Transverse colon (tissue), 3 donors: ENCODE results near the gene PDCL2.
"Not testable (repeated sequence)": the region's sequence is repeated elsewhere in the genome, so short reads cannot be mapped to it uniquely, and the experiment has no call there.

Experiments
- EP300 ChIP-seq: sonication (generic); formaldehyde crosslinking; IDR thresholded peaks from one replicate; pipeline ENCODE4 v1.6.1; 2017; ENCODE audit warnings: antibody characterized with exemption, low read depth
- TF ChIP-seq, protein P1 (sequence below), 5 experiments: fragments of 200-600 bp in 3 of 5; fragments of 450-650 bp in 2 of 5; sonication (generic) in 3 of 5; IDR thresholded peaks; 1 replicate in 2 of 5; 2 replicates in 3 of 5; pipeline ENCODE4 v1.5.1; 2016 to 2017; ENCODE audit warnings: antibody characterized with exemption in 5 of 5, inconsistent platforms in 3 of 5, mild to moderate bottlenecking in 2 of 5, moderate library complexity in 1 of 5

DNA sequence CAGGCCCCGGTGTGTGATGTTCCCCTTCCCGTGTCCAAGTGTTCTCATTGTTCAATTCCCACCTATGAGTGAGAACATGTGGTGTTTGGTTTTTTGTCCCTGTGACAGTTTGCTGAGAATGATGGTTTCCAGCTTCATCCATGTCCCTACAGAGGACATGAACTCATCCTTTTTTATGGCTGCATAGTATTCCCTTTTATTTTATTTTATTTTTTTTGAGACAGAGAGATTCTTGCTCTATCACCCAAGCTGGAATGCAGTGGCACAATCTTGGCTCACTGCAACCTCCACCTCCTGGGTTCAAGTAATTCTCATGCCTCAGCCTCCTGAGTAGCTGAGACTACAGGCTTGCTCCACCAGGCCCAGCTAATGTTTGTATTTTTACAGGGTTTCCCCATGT lies 9.3 kb downstream of the PDCL2 start:
- TF ChIP-seq, protein P1, sequence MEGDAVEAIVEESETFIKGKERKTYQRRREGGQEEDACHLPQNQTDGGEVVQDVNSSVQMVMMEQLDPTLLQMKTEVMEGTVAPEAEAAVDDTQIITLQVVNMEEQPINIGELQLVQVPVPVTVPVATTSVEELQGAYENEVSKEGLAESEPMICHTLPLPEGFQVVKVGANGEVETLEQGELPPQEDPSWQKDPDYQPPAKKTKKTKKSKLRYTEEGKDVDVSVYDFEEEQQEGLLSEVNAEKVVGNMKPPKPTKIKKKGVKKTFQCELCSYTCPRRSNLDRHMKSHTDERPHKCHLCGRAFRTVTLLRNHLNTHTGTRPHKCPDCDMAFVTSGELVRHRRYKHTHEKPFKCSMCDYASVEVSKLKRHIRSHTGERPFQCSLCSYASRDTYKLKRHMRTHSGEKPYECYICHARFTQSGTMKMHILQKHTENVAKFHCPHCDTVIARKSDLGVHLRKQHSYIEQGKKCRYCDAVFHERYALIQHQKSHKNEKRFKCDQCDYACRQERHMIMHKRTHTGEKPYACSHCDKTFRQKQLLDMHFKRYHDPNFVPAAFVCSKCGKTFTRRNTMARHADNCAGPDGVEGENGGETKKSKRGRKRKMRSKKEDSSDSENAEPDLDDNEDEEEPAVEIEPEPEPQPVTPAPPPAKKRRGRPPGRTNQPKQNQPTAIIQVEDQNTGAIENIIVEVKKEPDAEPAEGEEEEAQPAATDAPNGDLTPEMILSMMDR (IDR thresholded peaks at IDR 0.05), result not testable (repeated sequence)
- TF ChIP-seq EP300, result not testable (repeated sequence)
